K562 (cell line): ENCODE results near the gene ATP6V1G1. TPM values are rescaled to one million over a fixed set of nuclear protein-coding genes. Genes with fewer than 3 reads are reported as not detected.

Source experiments
- ATAC-seq: fragments of 200-7000 bp; cut with Tn5 transposase; 3 replicates; pipeline ENCODE4 v1.9.1; 2020; ENCODE audit warnings: moderate library complexity
- BruUV-seq: library from RNA; stranded (reverse); fragments of 400-500 nt; replicated peaks from 2 replicates; lab custom pipeline; 2021; lab: Mats Ljungman, UMichigan
- CTCF ChIA-PET: fragments of 300-600 bp; formaldehyde crosslinking; extraction: SDS; loops from one replicate; lab custom pipeline; 2021; ENCODE audit warnings: low intra/inter-chr PET ratio; lab: Yijun Ruan, JAX
- POLR2A ChIA-PET: fragments of 300-600, 350-650 bp; sonication (Branson Sonifier 250); formaldehyde crosslinking; extraction: SDS; loops from one replicate; lab custom pipeline; 2021; ENCODE audit warnings: antibody characterized with exemption, inconsistent platforms; lab: Yijun Ruan, JAX
- DNase-seq, 4 experiments: peaks; one replicate each; pipeline versions ENCODE4 v3.0.0 to v3.0.0-alpha.2; 2011 to 2018; ENCODE audit warnings: low spot score in 3 of 4, mixed read lengths in 3 of 4; ENCODE audit errors: extremely low read depth in 1 of 4
- FAIRE-seq: peaks from 2 replicates; lab custom pipeline; 2011; peaks lifted over from hg19 to GRCh38; lab: Jason Lieb, UNC
- H2AFZ ChIP-seq: 2 replicates; pipeline ENCODE4 v1.6.0; 2011; ENCODE audit warnings: low read depth, low read length, control low read depth, inconsistent platforms
- H3K27ac ChIP-seq: fragments of 200-600 bp; 3 replicates; pipeline ENCODE4 v1.8.0; 2011; ENCODE audit warnings: low read depth, mild to moderate bottlenecking, control low read depth, inconsistent platforms, low read length, moderate library complexity, mixed read lengths; ENCODE audit errors: extremely low read depth
- H3K27me3 ChIP-seq, 2 experiments: fragments of 300-600 bp in 1 of 2; 2 replicates in 1 of 2; 3 replicates in 1 of 2; pipeline versions ENCODE4 v1.6.0 to v1.8.0; 2011; ENCODE audit warnings: inconsistent platforms in 2 of 2, low read length in 2 of 2, mild to moderate bottlenecking in 1 of 2, mixed read lengths in 1 of 2, moderate library complexity in 1 of 2; ENCODE audit not compliant: control insufficient read depth in 2 of 2, insufficient read depth in 2 of 2
- H3K36me3 ChIP-seq: fragments of 300-600 bp; 3 replicates; pipeline ENCODE4 v1.8.0; 2011; ENCODE audit warnings: mild to moderate bottlenecking, low read length, inconsistent platforms; ENCODE audit not compliant: control insufficient read depth, insufficient read depth
- H3K4me1 ChIP-seq, 2 experiments: fragments of 200-600 bp in 1 of 2; replicated peaks in 1 of 2; 2 replicates in 1 of 2; 3 replicates in 1 of 2; pipeline versions ENCODE4 v1.5.1 to v1.8.0; 2011; ENCODE audit warnings: inconsistent platforms in 2 of 2, low read length in 2 of 2, mild to moderate bottlenecking in 1 of 2, mixed read lengths in 1 of 2, moderate library complexity in 1 of 2; ENCODE audit not compliant: control insufficient read depth in 2 of 2, insufficient read depth in 2 of 2
- H3K4me2 ChIP-seq: 2 replicates; pipeline ENCODE4 v1.6.1; 2011; ENCODE audit warnings: low read length, control low read depth, inconsistent platforms, mixed read lengths; ENCODE audit not compliant: insufficient read depth
- H3K4me3 ChIP-seq: fragments of 200-600 bp; sonication (generic), shearing (Covaris generic); 2 replicates; pipeline ENCODE4 v1.5.1; 2016; ENCODE audit warnings: control low read depth, inconsistent platforms
- H3K79me2 ChIP-seq: fragments of 200-600 bp; 3 replicates; pipeline ENCODE4 v1.8.0; 2011; ENCODE audit warnings: low read length, inconsistent platforms; ENCODE audit not compliant: control insufficient read depth, insufficient read depth
- H3K9ac ChIP-seq, 2 experiments: 2 replicates each; pipeline versions ENCODE4 v1.6.0 to v1.6.1; 2011; ENCODE audit warnings: low read depth in 2 of 2, low read length in 2 of 2, control low read depth in 1 of 2, inconsistent platforms in 1 of 2, mild to moderate bottlenecking in 1 of 2, mixed read lengths in 1 of 2; ENCODE audit not compliant: insufficient read depth in 1 of 2
- H3K9me1 ChIP-seq: one replicate; pipeline ENCODE4 v1.6.0; 2011; ENCODE audit warnings: inconsistent platforms, mild to moderate bottlenecking, low read length, moderate library complexity; ENCODE audit not compliant: control insufficient read depth, insufficient read depth
- H3K9me3 ChIP-seq: replicated peaks from 2 replicates; pipeline ENCODE4 v1.5.1; 2011; ENCODE audit warnings: low read depth, low read length, inconsistent platforms; ENCODE audit not compliant: control insufficient read depth, insufficient read depth
- H4K20me1 ChIP-seq: replicated peaks from 2 replicates; pipeline ENCODE4 v1.6.1; 2011; ENCODE audit warnings: low read length, inconsistent platforms, mixed read lengths; ENCODE audit not compliant: control insufficient read depth, insufficient read depth
- ARID4B ChIP-seq: sonication (generic); formaldehyde crosslinking; IDR thresholded peaks from 2 replicates; pipeline ENCODE4 v1.8.0; 2022; ENCODE audit warnings: mild to moderate bottlenecking, missing genetic modification reagents
- CBFA2T3 ChIP-seq: fragments of 450-650 bp; IDR thresholded peaks from 2 replicates; pipeline ENCODE4 v1.6.1; 2017
- CBX1 ChIP-seq: sonication (generic); IDR thresholded peaks from 2 replicates; pipeline ENCODE4 v1.6.1; 2016; ENCODE audit warnings: antibody characterized with exemption, low read depth, mild to moderate bottlenecking
- EP300 ChIP-seq: IDR thresholded peaks from 2 replicates; pipeline ENCODE4 v1.6.1; 2012; ENCODE audit warnings: low read length, improper control_type of control experiment
- EWSR1 ChIP-seq: fragments of 450-650 bp; IDR thresholded peaks from 2 replicates; pipeline ENCODE4 v1.6.1; 2018; ENCODE audit warnings: borderline replicate concordance, mild to moderate bottlenecking, low read depth, moderate library complexity; ENCODE audit not compliant: partially characterized antibody
- ID3 ChIP-seq, 2 experiments: fragments of 250-450 bp in 1 of 2; fragments of 450-650 bp in 1 of 2; sonication (Bioruptor Pico) in 1 of 2; IDR thresholded peaks; 2 replicates each; pipeline versions ENCODE4 v1.6.1 to v1.8.0; 2016 to 2021; ENCODE audit warnings: mild to moderate bottlenecking in 2 of 2, moderate library complexity in 2 of 2, missing compliant biosample characterization in 1 of 2, missing genetic modification characterization in 1 of 2
- MAX ChIP-seq: sonication (generic); formaldehyde crosslinking; IDR thresholded peaks from 2 replicates; pipeline ENCODE4 v1.9.0; 2022; ENCODE audit warnings: mild to moderate bottlenecking, missing genetic modification reagents
- NR2C2 ChIP-seq, 2 experiments: fragments of 200-800 bp in 1 of 2; sonication (Bioruptor generic) in 1 of 2; sonication (generic) in 1 of 2; formaldehyde crosslinking in 1 of 2; IDR thresholded peaks; 2 replicates each; pipeline versions ENCODE4 v1.6.1 to v1.8.0; 2016 to 2022; ENCODE audit warnings: mild to moderate bottlenecking in 1 of 2, missing compliant biosample characterization in 1 of 2, missing genetic modification characterization in 1 of 2, missing genetic modification reagents in 1 of 2
- NRF1 ChIP-seq, 2 experiments: fragments of 450-650 bp; IDR thresholded peaks in 1 of 2; conservative IDR thresholded peaks in 1 of 2; 2 replicates each; pipeline ENCODE4 v1.6.1; 2014; ENCODE audit warnings: mild to moderate bottlenecking in 2 of 2
- POLR2AphosphoS5 ChIP-seq: IDR thresholded peaks from 2 replicates; pipeline ENCODE4 v1.6.1; 2011; ENCODE audit warnings: mild to moderate bottlenecking, low read depth, low read length, moderate library complexity; ENCODE audit not compliant: control insufficient read depth, insufficient read depth
- PTRF ChIP-seq: fragments of 450-650 bp; IDR thresholded peaks from 2 replicates; pipeline ENCODE4 v1.6.1; 2016; ENCODE audit warnings: mild to moderate bottlenecking, missing genetic modification characterization, missing compliant biosample characterization
- ZNF239 ChIP-seq: fragments of 250-450 bp; sonication (Bioruptor Pico); IDR thresholded peaks from 2 replicates; pipeline ENCODE4 v1.4.0; 2020; ENCODE audit warnings: mild to moderate bottlenecking
- ZNF785 ChIP-seq: fragments of 250-450 bp; sonication (Bioruptor Pico); IDR thresholded peaks from 2 replicates; pipeline ENCODE4 v1.4.0; 2020; ENCODE audit warnings: mild to moderate bottlenecking
- WGBS: fragments of 100-300 bp; shearing (Covaris generic); methylation state at CpG from one replicate; pipeline ENCODE4 v1.1.6; 2016; ENCODE audit warnings: low coverage, mixed read lengths; ENCODE audit not compliant: insufficient coverage; ENCODE audit errors: missing lambda C conversion rate; 5-methylcytosine and 5-hydroxymethylcytosine counted together
- in situ Hi-C: fragments of 300-500 bp; cut with MboI; formaldehyde crosslinking; loops from 4 replicates; pipeline ENCODE4 v1.15.0; 2018; ENCODE audit warnings: inconsistent platforms, mixed read lengths
- intact Hi-C: fragments of 100-400 bp; cut with micrococcal nuclease; formaldehyde crosslinking; loops from 2 replicates; pipeline ENCODE4 v1.14.2; 2022
- polyA plus RNA-seq, 8 experiments: library from polyadenylated mRNA; depleted of rRNA in 4 of 8; stranded (reverse) in 5 of 8; unstranded in 3 of 8; fragments of >200 nt; fragmentation: Nextera tagmentation in 2 of 8; fragmentation: Illumina TruSeq in 1 of 8; extraction: Ambion mirVana in 2 of 8; extraction: Trizol in 1 of 8; gene quantifications; 2 replicates each; pipeline versions ENCODE4 v1.2.1 to v1.2.3, GENCODE V29; 2011 to 2014; ENCODE audit warnings: inconsistent platforms in 1 of 8, missing spikeins in 1 of 8
- total RNA-seq, 7 experiments: library from RNA; depleted of rRNA in 6 of 7; stranded (reverse); fragments of >200 nt in 6 of 7; fragmentation: Illumina TruSeq in 2 of 7; extraction: Trizol in 2 of 7; gene quantifications; 2 replicates each; pipeline versions ENCODE4 v1.2.1 to v1.2.3, GENCODE V29; 2011 to 2021; ENCODE audit warnings: low replicate concordance in 1 of 7

Gene ATP6V1G1
- total and polyA plus RNA-seq, 9 of the 15 experiments (the other 6 are each of a cell fraction or from before 2014, with no cell fraction given), result 88.4 to 492 (median 193) TPM

GRCh38 chr9:114616684-114617520 lies 29.3 kb downstream of the ATP6V1G1 start:
- peak; percentile 48 to 76 (median 64) for DNase-seq
- in situ Hi-C loops (no loop called here), intact Hi-C loops (no loop called here)
- Histone ChIP-seq H3K9me1 (no peaks in the 10 kb centered on the region), H2AFZ (peak overlapping the region; percentile 15; the same call in 1 of the 2 replicates), H3K4me3 (no peak overlapping the region), H3K4me2 (peak overlapping the region; percentile 57), H3K27ac (peak overlapping the region; percentile 69; the same call in 2 of the 3 replicates), H3K36me3 (peaks cover 21% of the 10 kb centered on the region; the same call in 2 of the 3 replicates), H4K20me1 (no peaks in the 10 kb centered on the region), H3K79me2 (peaks cover 33% of the 10 kb centered on the region), H3K4me1 (peaks cover 13 to 16% of the 10 kb centered on the region in 2 experiments), H3K27me3 (no peaks in the 10 kb centered on the region), H3K9me3 (peaks cover 7% of the 10 kb centered on the region), H3K9ac (peak overlapping the region in 1 of 2 experiments; percentile 18; a peak in 2 of 4 replicates)
- peak; percentile 83 for ATAC-seq
- peak; percentile 76 for FAIRE-seq
- CTCF ChIA-PET, result no interaction called here
- BruUV-seq, result no TSS peak
- 17% methylated on average over 3 of the region's 4 CpGs for WGBS
- POLR2A ChIA-PET, result interaction anchor here (1.2 kb wide), 1 partner anchor 10 kb away, joined by 6 read pairs; no protein-coding TSS in a partner anchor
- TF ChIP-seq POLR2AphosphoS5 (peak; percentile 47; the same call in 1 of the 2 replicates), NR2C2 (CRISPR knock-in tag; IDR thresholded peaks at IDR 0.05) (no peak), NR2C2 (tag; IDR thresholded peaks at IDR 0.05) (peak; percentile 58), MAX (CRISPR knock-in tag) (0 out of 2 replicates have a peak, but pooled peaks have one; percentile 41), PTRF (tag) (no peak), EWSR1 (no peak), ID3 (CRISPR knock-in tag; IDR thresholded peaks at IDR 0.05) (no peak), ID3 (tag; IDR thresholded peaks at IDR 0.05) (peak; percentile 69; the same call in 1 of the 2 replicates), ARID4B (CRISPR knock-in tag) (no peak), CBX1 (peak; percentile 91; the same call in 1 of the 2 replicates), NRF1 (conservative IDR thresholded peaks at IDR 0.05 in 1 of 2, IDR thresholded peaks at IDR 0.05 in 1 of 2) (no peak; a peak in 1 of 4 replicates), EP300 (peak; percentile 24; the same call in 1 of the 2 replicates), ZNF239 (CRISPR knock-in tag) (no peak), CBFA2T3 (peak; percentile 81), ZNF785 (CRISPR knock-in tag) (no peak)
